NCI-H2227 treated with DMSO at 0.1 percent for 48 hours (cell line): ENCODE data around the gene ARHGEF5.
"Not testable (repeated sequence)": the region's sequence is repeated elsewhere in the genome, so short reads cannot be mapped to it uniquely, and the experiment has no call there.

Experiments
- DNase-seq: peaks from one replicate; lab custom pipeline; 2025; lab: John Stamatoyannopoulos, UW

Gene ARHGEF5

DNA sequence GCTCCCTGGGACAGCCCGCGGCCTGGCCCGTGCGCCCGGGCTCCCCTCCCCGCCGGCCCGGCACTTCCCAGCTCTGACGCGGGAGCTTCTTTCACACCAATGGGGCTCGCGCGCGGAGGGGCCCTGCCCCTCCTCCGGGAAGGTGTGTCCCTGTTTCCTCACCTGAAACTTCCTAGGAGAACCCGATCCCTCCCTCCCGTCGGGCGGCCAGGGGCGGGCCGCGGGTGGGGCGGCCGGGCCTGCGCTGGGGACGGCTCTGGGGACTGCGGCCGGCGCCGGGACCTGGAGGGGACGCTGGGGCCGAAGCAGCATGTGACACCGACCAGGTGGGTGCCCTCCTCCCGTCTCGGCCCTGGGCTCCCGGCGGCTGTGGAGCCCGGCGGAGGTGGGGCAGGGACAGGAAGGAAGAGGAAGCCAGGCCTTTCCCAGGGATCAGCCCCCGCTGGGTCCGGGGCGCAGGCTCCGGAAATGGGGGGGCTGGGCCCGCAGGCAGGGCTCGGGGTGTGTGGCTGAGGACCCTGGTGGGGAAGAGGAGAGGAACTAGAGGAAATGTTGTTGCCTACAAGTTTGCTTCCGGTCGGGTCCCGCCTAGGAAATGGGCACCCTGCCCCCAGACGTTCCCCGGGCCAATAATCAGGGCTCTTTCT, at the start of gene ARHGEF5:
TSS of gene ARHGEF5 (plus strand) at position 227 of the 647 bp plus-strand sequence. CDS start 7,268 bp downstream, outside the sequence.
- DNase-seq: not testable (repeated sequence)

DNA sequence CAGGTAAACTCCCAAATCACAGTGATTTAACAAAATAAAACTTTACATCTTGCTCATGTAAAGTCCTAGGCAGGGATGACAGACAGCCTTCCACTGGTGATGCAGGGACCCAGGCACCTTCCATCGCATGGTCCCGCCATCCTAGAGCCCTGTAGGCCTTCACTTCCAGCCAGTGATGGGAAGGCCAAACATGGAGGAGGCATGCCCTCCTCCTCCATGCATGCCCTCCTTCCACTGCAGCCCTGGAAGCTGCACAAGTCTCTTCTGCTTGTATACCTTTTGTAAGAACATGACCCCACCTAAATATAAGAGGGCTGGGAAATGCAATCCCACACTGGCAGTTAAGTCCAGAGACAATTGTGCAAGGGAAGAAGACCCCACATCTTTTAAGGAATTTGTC, 45.5 kb upstream of the ARHGEF5 start:
- not testable (repeated sequence) for DNase-seq

DNA sequence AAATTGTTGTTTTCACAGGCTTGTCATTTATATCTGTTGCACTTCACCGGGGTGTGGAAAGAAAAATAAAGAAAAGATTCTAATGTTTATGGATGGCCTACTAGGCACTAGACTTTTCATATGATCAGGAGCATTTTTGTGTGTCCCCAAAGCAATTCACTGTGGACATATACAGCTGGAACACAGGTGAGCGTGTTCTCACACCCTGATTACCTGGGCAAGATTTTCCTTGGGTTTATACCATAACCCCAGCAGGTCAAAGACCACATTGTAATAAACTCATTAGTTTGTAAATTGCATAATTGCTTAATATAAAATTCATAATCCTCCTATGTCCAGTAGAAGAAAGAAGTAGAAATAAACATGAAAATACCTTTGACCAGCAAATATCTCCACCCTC, 44.0 kb upstream of the ARHGEF5 start:
- DNase-seq: not testable (repeated sequence)

DNA sequence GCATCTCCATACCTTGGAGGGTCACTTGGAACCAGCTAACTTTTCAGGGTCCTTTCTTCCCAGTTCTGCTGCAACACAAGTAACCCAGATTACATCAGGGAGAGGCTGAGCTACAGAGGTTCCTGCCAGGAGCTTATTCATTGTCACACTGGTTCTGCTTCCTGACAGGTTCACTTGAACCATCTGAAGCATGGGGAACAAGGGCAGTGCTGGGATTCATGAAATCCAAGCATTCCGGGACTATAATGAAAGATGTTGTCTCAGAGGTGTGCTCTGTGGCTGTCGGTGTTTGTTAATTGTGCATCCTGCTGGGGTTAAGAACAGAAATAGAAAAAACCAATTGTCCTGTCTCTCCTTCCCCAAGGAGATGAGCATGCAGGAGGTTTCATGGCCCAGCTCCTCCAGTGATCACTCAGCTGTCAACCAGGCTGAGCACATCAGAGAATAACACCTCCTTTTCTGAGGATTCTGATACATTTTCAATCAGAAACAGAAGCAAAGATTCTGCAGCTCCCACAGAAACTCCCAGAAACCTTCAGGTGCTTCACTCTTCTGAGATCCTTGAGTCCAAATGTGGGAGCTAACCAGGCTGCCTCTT, 43.2 kb upstream of the ARHGEF5 start, which contains the start of gene OR2A1:
TSS of gene OR2A1 (plus strand) at position 548 of the 598 bp plus-strand sequence. CDS start 5,706 bp downstream, outside the sequence.
- not testable (repeated sequence) for DNase-seq

DNA sequence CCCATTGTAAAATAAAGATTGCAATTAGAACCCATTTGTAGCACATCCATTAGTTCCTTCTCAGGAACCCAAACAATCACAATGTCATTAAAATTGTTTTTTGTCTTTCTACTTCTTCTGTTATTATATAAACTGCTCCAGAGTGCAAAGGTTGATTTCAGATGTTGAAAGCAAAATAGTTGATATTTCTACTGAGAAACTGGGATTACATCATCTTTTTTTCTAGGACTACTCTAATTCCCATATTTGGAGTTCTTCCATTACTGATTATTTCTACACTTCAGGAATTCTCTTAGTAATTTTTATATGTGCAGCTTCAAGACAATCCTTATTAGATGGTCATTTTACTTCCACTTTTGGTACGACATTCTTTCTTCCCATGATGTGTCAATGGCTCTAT, 37.7 kb upstream of the ARHGEF5 start:
- not testable (repeated sequence) for DNase-seq

DNA sequence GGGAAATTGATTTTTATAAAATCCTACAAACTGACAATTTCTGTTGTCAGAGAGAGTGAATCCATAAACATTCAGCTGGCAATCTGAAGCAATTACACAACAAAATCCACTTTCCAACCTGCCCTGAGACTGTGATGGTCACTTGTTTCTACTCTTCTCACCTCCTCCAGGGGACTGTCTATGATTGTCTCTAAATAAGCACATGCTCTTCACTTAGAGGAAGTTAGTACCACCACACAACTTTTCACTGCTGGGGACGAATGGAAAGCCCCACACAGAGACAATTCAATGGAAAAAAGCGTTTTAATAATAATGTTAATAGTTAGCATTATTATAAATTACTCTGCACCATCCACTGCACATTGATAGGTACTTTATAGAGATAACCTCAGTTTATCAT, 35.7 kb upstream of the ARHGEF5 start:
- not testable (repeated sequence) for DNase-seq

DNA sequence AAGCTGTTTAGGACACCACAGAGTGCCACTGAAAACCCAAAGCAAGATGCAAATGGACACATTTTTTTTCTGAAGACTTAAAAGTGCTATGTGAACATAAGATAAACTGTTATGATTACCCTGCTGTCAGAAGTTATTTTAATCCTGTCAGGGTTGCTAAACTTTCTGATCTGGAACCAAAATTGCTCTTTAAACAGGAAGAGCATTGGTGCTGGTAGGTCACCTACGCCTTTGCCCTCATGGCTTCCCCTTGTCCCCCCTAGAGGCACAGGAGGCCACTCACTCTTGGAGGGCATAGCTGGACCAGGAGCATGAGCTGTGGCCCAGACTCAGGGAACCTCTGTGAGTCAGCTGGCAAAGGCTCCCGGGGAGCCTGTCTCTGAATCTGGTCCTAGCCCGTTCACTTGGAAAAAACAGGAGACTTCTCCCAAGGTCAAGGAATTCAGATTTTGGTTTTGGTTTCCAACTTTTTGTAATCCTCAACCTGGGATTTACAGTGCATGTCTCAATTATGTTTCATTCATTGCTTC, 33.5 kb upstream of the ARHGEF5 start:
- DNase-seq: not testable (repeated sequence)

DNA sequence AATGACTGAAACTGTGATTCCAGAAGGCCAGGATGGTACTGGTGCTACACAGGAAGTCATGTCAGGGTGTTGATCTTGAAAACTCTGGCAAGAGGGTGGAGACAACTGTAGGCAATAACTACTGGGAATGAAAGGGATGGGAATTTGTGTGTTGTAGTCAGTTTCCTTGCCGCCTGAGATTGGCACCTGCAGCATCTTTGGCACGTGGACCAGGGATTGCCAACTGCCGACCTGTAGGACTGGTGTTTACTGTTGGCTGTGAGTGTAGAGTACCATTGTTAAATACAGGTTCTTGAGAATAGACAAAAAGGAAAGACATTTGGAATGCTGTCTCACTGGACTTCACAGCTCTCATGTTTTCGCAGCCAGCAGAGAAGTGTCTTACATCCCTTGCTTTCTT, 31.8 kb upstream of the ARHGEF5 start:
- DNase-seq: not testable (repeated sequence)

DNA sequence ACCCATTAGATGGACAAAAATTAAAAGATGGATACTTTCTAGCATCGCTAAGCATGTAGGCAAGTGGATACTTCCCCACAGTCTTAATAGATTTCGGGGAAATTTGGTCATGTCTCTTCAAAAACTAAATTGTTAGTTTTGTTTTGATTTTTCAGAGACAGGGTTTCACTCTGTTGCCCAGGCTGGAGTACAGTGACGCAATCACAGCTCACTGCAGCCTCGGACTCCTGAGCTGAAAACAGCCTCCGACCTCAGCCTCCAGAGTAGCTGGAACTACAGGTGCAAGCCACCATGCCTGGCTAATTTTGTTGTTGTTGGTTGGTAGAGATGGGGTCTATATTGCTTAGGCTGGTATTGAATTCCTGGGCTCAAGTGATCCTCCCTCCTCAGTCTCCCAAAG, 29.3 kb upstream of the ARHGEF5 start:
- DNase-seq: not testable (repeated sequence)

DNA sequence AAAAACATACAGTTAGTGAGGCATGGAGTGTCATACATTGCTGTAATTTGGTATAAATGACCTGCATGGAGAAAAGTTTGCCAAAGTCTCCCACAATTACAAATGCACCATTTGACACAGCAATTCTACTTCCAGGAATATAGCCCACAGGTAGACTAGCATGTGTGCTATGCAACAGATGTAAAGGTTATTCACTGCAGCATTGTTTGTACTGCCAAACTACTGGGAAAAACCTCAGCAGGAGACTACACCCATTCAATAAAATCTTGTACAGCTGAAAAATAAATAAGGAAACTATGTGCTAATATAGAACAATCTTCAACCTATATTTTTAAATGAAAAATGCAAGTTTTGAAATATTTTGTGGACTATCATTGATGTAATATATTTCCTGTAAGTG, 25.2 kb upstream of the ARHGEF5 start:
- not testable (repeated sequence) for DNase-seq

DNA sequence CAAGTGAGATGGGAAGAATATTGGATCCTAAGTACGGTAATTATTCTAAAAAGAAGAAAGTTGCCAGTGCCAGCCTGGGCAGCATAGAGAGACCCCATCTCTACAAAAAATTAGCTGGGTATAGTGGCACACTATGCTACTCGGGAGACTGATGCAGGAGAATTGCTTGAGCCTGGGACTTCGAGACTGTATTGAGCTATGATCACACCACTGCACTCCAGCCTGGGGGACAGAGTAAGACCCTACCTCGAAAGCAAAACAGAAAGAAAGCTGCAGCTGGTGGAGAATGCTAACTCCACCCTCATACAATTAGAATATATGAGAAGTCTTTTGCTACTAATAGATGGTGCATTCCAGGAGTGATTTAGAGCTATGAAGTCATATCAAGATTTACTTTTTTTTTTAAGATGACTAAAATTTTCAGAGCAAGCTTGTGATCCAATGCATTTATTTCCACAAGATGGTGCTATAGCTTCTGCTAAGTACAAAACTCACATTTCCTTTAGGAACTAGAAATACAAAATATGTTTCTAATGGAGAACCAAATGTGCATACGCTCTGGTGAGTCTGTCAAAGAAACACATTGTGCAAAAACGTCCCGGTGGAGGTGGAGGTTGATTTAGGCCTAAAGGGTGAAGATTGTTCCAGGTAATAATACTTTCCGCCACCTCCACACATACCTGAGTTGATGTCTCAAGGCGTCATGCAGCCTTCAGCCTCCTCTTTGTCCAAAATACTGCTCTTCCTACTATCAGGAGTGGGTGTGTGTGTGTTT, 23.8 kb upstream of the ARHGEF5 start:
- DNase-seq: not testable (repeated sequence)

DNA sequence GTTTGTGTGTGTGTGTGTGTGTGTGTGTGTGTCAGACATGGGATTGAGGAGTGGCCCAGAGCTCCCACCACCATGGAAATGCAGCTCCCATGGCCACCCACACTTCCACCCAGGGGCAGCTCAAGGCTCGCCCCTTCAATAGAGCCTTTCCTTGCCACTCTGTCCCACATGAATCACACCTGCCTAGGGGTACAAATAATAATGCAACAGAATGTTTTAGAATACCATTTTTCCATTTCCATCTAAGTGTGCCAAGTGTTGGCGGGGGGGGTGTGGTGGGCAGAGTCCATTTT, 23.3 kb upstream of the ARHGEF5 start:
- not testable (repeated sequence) for DNase-seq

DNA sequence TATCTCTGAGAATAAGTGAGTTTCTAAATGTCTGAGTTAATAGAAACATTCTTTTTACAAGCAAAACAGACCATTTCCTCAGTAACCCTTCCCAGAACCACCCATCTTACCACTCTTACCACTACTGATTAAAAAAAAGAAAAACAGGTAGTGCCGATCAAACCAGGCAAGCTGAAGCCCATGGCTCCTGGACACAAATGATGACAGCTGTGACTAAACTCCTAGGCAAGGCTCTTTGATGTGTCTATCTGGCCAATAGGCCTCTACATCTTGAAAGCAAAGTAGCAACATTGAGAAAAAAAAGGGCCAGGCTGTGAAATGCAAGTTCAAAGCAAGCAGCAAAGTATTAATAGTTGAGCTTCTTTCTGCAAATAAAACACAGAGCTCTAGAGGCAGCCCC, 6.6 kb upstream of the ARHGEF5 start:
- DNase-seq: not testable (repeated sequence)

DNA sequence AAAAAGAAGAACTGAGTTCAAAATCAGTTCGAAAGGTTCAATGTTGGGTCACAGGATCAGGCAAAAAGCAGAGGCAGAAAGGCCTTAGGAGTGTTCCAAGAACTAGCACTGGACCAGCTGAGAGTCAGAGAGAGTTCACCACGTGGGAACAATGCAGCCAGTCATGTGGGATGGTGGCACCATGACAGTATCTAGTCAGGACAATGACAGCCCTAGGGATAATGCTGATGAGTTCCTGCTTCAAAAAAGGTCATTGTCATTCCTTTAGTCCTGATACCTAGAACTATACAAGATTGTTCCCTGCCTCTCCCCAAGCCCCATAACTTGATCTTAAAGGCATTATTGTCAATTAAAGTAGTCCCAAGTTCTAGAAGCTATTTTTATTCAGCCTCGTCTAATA, 3.5 kb upstream of the ARHGEF5 start:
- DNase-seq: not testable (repeated sequence)

DNA sequence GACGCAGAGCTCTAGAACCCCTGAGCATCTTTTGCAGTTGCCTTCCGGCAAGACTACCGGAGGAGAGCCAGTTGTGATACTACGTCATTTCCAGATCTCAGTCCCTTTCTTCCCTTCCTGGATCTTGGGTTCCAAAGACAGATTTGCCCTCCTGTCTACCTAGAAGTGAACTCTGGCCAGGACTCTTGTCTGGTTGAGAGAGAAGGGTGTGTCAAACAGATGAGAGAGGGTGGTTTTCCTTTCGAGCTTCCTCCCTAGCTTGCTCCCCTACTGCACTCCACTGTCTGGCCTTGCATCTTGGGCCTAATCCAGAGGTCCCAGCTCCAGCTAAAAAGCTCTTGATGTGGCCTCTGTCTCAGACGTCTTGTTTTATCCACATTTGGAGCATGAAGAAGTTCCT, 983 bp downstream of the ARHGEF5 start:
- not testable (repeated sequence) for DNase-seq

DNA sequence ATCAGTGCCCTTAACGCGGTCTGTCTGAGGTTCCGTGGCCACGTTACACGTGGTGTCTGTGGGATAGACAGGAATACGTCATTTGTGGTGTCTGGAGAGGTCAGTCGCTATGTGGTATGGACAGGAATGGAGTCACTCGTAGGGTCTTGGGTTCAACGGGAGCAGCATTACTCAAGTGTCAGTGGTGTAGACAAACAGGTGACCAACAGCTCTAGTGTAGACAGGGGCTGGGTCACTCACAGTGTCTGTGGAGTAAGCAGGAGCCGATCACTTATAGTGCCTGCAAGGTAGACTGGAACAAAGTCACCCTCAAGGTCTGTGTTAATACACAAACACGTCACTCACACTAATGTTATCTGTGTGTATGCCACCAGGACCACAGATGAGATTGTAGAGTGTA, 1.7 kb downstream of the ARHGEF5 start:
- not testable (repeated sequence) for DNase-seq

DNA sequence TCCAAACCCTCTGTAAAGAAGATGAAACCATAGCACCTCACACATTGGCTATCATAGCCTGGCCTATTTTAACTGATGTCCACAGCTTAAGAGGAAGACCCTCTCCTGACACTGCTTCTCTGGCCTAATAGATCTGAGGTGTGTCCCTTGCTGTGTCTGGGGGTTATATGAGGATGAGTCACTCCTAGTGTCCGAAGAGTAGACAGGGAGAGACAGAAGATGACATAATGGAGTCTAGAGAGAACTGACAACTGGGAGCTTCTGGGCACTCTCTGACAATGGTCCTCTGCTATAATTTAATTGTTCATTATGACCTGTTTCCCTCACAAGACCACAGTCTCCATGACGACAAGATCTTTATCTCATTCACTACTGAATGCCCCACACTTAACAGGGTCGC, 6.9 kb downstream of the ARHGEF5 start:
- not testable (repeated sequence) for DNase-seq

DNA sequence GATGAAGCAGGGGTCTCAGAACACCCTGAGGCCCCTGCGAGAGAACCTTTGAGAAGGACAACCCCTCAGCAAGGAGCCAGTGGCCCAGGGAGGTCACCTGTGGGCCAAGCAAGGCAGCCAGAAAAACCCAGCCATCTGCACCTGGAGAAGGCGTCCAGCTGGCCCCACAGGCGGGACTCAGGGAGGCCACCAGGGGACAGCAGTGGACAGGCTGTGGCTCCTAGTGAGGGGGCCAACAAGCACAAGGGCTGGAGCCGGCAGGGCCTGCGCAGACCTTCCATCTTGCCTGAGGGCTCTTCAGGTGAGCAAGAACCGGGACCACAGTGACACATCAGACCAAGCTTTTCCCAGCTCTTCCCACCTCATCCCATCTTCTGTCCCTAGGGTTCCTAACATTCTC, 10.3 kb downstream of the ARHGEF5 start:
- DNase-seq: not testable (repeated sequence)

DNA sequence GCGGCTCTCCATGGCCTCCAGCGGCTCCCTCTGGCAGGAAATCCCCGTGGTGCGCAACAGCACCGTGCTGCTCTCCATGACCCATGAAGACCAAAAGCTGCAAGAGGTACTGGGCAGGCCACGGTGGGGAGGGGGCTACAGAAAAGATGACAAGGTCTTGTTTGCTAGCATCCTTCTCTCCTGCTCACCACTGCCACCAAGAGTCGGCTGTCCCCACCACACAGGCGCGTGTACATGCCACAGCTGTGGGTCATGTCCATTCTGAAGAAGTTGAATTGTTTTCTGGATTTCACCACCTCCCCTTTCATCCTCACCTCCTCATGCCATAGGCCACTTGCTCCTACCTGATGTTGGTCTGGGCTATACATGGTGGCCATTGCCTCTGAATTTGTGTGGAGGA, 12.0 kb downstream of the ARHGEF5 start:
- not testable (repeated sequence) for DNase-seq

DNA sequence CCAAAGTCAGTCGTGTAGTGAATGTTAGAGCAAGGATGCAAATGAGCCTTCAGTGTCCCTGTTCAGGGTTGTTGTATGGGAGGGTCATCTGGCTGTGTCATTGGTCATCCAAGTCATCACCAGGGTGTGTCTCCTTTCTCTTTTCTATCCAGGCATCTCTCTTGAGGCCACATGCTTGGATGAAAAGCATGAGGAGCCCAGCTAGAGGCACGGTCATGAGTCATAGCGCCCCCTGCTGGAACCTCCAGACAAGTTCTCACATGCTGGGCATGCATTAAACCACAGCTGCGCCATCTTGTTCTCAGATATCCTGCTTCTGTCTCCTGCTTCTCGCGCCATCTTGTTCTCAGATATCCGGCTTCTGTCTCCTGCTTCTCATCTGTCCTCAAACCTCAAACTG, 14.0 kb downstream of the ARHGEF5 start:
- not testable (repeated sequence) for DNase-seq

DNA sequence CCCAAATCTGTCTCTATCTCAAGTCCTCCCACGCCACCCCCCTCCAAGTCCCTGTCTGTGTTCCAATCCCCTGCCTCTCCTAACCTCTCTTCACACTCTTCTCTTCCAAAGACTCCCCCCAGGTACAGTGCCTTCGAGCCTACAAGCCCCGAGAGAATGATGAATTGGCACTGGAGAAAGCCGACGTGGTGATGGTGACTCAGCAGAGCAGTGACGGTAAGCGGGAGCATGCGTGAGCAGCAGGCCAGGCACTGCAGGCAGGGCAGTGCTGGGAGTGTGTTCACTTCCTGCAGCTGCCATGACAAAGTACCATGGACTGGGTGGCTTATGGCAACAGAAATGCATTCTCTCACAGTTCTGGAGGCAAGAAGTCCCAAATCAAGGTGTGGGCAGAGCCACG, 23.4 kb downstream of the ARHGEF5 start:
- no peak for DNase-seq

DNA sequence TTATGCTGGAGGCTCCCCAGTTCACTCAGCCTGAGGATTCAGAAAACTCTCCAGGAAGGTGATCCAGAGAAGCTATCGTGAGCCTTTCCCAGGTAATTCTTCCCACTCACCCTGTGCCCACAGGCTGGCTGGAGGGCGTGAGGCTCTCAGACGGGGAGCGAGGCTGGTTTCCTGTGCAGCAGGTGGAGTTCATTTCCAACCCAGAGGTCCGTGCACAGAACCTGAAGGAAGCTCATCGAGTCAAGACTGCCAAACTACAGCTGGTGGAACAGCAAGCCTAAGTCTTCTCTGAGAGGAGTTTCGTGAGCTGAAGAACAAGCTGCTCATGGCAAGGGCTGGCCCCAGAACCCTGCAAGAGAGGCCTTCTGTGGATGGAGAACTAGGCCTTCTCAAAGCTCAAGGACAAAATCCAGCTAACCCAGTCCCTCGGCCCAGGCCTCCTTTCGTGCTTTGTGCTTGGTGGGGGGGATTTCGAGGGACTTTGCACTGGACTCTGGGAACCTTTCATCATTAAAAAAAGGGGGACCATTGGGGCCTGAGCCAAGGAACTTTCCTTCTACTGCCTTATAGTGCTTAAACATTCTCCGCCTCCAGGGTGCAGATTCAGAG, 24.7 kb downstream of the ARHGEF5 start:
- no peak for DNase-seq
